Stimulated activated naive CD4-positive, alpha-beta T cell treated with Interleukin-2 at 50 U/mL for 16 hours (primary cell): Measurements from ENCODE around the gene TSPAN12.

Source experiments
- DNase-seq: peaks from one replicate; lab custom pipeline; 2025; lab: John Stamatoyannopoulos, UW

The TSPAN12 gene

DNA sequence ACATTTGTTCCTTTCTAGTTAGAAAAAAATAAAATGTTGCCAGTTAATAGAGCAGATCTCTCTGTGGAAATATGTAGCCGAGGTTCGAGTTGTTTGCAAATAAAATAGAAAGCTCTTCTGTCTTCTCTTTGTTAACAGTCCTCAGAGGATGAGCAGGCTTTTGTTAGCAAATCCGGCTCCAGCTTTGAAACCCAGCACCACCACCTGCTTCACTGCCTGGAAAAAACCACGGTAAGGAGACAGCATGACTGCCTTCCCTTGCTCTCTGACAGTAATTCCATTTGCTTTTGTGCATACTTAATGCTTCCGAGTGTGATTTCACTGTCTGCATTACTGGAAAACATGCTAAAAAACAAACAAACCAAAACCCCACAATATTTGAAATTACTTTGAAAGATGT is 115.6 kb downstream of the TSPAN12 start:
- DNase-seq: no peak

- no peak for DNase-seq
Observed at GRCh38 chr7:120741371-120742042, 116.4 kb downstream of the TSPAN12 start.

- no peak for DNase-seq
Observed at GRCh38 chr7:120740348-120740747, 117.6 kb downstream of the TSPAN12 start.

DNA sequence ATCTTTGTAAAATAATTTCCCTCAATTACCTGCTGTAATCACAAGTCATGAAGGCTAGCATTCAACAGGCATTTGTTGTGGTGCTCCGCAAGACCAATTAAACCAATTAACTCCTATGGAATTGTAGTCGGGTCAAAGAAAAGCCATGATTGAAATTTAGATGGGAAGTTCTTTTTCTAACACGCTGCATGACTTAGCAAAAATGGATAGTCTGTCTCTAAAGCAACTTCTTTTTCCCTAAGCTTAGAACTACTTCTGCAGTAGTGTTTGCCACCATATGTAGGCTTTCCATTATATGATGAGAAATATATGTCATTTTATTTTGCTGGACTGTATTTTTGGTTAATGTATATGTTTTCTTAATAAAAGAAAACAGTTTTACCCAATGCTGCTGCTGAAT is 119.1 kb downstream of the TSPAN12 start:
- no peak for DNase-seq
